ENCODE data around the gene PTPRJ. TPM values are rescaled to one million over a fixed set of nuclear protein-coding genes. Genes with fewer than 3 reads are reported as not detected.

PTPRJ gene
- total and polyA plus RNA-seq, 9 of the 15 experiments (the other 6 are each of a cell fraction or from before 2014, with no cell fraction given) = 0.56 to 10.7 (median 4.8) TPM

DNA sequence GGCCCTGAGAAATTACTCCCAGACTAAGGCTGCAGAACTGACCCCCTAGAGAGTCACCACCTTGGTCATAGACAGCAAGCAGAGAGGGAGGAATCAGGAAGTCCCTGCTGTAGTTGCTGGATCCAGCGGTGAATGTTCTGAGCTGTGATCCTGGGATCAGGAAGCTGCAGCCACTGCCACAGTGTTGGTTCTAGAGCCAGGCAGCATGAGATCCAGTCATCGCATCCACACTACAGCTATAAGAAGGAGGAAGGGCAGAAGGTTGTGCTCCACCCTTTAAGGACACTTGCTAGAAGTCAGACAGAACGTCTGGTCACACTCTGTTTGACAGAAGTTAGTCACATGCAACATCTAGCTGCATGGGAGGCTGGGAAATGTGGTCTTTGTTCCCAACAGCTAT lies 131.5 kb downstream of the PTPRJ start:
- no peak overlapping the region for H3K9ac ChIP-seq (ENCODE audit: insufficient read depth in 1 of 2, low read depth in 2 of 2, low read length in 2 of 2)
- ATAC-seq (no peak), FAIRE-seq (no peak), DNase-seq (ENCODE audit: extremely low read depth in 1 of 4, low spot score in 3 of 4) (no peak)
- H3K27ac ChIP-seq (ENCODE audit: extremely low read depth, low read depth, low read length) = no peak overlapping the region
- no TSS peak for BruUV-seq (replicated peaks)
- no peaks in the 10 kb centered on the region for H3K36me3 ChIP-seq (ENCODE audit: control insufficient read depth, insufficient read depth, low read length)
- in situ Hi-C loops (cut with MboI) (no loop called here), intact Hi-C loops (cut with micrococcal nuclease) (loop anchor here (5.0 to 10.0 kb wide), 2 partner anchors 247 to 345 kb away; partner anchors contain the start of gene FNBP4)
- no peak overlapping the region for H2AFZ ChIP-seq (ENCODE audit: low read depth, low read length)
- H3K9me3 ChIP-seq (replicated peaks; ENCODE audit: control insufficient read depth, insufficient read depth, low read depth, low read length) = peaks cover 5% of the 10 kb centered on the region
- ChIA-PET CTCF (ENCODE audit: low intra/inter-chr PET ratio) (interaction anchor here (5.8 kb wide), 1 partner anchor 177 kb away, joined by 77 read pairs; no protein-coding TSS in a partner anchor), POLR2A (interaction anchor here (0.6 to 1.0 kb wide), 3 partner anchors 151 to 511 kb away, joined by 3 to 5 read pairs (median 3); no protein-coding TSS in a partner anchor)
- H3K4me3 ChIP-seq = no peak overlapping the region
- peaks cover 4 to 5% of the 10 kb centered on the region in 2 experiments; a peak in 4 of 5 replicates for H3K4me1 ChIP-seq (replicated peaks in 1 of 2; ENCODE audit: control insufficient read depth in 2 of 2, insufficient read depth in 2 of 2, low read length in 2 of 2)
- WGBS (ENCODE audit: insufficient coverage, low coverage, missing lambda C conversion rate) = 42% methylated on average over 3 of the region's 3 CpGs
- H3K9me1 ChIP-seq (ENCODE audit: control insufficient read depth, insufficient read depth, low read length) = no peaks in the 10 kb centered on the region
- no peaks in the 10 kb centered on the region for H3K27me3 ChIP-seq (ENCODE audit: control insufficient read depth in 2 of 2, insufficient read depth in 2 of 2, low read length in 2 of 2)
- no peak overlapping the region for H3K4me2 ChIP-seq (ENCODE audit: insufficient read depth, low read length)
- no peaks in the 10 kb centered on the region for H3K79me2 ChIP-seq (ENCODE audit: control insufficient read depth, insufficient read depth, low read length)
- TF ChIP-seq, protein P1, sequence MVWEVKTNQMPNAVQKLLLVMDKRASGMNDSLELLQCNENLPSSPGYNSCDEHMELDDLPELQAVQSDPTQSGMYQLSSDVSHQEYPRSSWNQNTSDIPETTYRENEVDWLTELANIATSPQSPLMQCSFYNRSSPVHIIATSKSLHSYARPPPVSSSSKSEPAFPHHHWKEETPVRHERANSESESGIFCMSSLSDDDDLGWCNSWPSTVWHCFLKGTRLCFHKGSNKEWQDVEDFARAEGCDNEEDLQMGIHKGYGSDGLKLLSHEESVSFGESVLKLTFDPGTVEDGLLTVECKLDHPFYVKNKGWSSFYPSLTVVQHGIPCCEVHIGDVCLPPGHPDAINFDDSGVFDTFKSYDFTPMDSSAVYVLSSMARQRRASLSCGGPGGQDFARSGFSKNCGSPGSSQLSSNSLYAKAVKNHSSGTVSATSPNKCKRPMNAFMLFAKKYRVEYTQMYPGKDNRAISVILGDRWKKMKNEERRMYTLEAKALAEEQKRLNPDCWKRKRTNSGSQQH (CRISPR knock-in tag; IDR thresholded peaks at IDR 0.05) = no peak
- no peak for TF ChIP-seq ZNF586 (CRISPR knock-in tag; conservative IDR thresholded peaks at IDR 0.05)
- H4K20me1 ChIP-seq (replicated peaks; ENCODE audit: control insufficient read depth, insufficient read depth, low read length) = no peaks in the 10 kb centered on the region

DNA sequence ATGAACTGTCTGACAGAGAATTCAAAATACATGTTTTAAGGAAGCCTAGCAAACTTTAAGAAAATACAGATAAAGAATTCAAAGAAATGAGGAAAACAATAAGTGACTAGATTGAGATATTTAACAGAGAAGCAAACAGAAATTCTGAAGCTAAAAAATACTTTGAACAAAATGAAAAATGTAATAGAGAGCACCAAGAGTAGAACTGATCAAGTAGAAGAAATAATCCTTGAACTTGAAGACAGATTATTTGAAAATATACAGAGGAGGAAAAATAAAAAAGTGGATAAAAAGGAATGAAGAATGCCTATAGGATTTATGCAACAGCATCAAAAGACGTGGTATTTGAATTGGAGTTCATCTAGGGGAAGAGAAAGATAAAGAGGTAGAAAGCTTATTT lies 134.4 kb downstream of the PTPRJ start:
- Histone ChIP-seq H3K27me3 (ENCODE audit: control insufficient read depth in 2 of 2, insufficient read depth in 2 of 2, low read length in 2 of 2) (no peaks in the 10 kb centered on the region), H3K9me1 (ENCODE audit: control insufficient read depth, insufficient read depth, low read length) (no peaks in the 10 kb centered on the region), H3K4me1 (replicated peaks in 1 of 2; ENCODE audit: control insufficient read depth in 2 of 2, insufficient read depth in 2 of 2, low read length in 2 of 2) (peaks cover under 1% of the 10 kb centered on the region in 2 experiments; a peak in 4 of 5 replicates), H3K27ac (ENCODE audit: extremely low read depth, low read depth, low read length) (no peak overlapping the region), H3K4me2 (ENCODE audit: insufficient read depth, low read length) (no peak overlapping the region), H2AFZ (ENCODE audit: low read depth, low read length) (no peak overlapping the region), H3K9ac (ENCODE audit: insufficient read depth in 1 of 2, low read depth in 2 of 2, low read length in 2 of 2) (no peak overlapping the region), H3K4me3 (no peak overlapping the region), H4K20me1 (replicated peaks; ENCODE audit: control insufficient read depth, insufficient read depth, low read length) (no peaks in the 10 kb centered on the region), H3K79me2 (ENCODE audit: control insufficient read depth, insufficient read depth, low read length) (no peaks in the 10 kb centered on the region), H3K9me3 (replicated peaks; ENCODE audit: control insufficient read depth, insufficient read depth, low read depth, low read length) (peaks cover 5% of the 10 kb centered on the region), H3K36me3 (ENCODE audit: control insufficient read depth, insufficient read depth, low read length) (no peaks in the 10 kb centered on the region)
- ATAC-seq (no peak), DNase-seq (ENCODE audit: extremely low read depth in 1 of 4, low spot score in 3 of 4) (no peak), FAIRE-seq (no peak)
- ChIA-PET CTCF (ENCODE audit: low intra/inter-chr PET ratio) (interaction anchor here (1.6 kb wide), 1 partner anchor 180 kb away, joined by 5 read pairs; no protein-coding TSS in a partner anchor), POLR2A (interaction anchor here (1.1 kb wide), 1 partner anchor 10 kb away, joined by 5 read pairs; no protein-coding TSS in a partner anchor)
- 27% methylated on average over 1 of the region's 1 CpG for WGBS (ENCODE audit: insufficient coverage, low coverage, missing lambda C conversion rate)
- in situ Hi-C loops (cut with MboI) (no loop called here), intact Hi-C loops (cut with micrococcal nuclease) (loop anchor here (5.0 to 10.0 kb wide), 2 partner anchors 250 to 347 kb away; partner anchors contain the start of gene FNBP4)
- no TSS peak for BruUV-seq (replicated peaks)
- TF ChIP-seq, protein P2, sequence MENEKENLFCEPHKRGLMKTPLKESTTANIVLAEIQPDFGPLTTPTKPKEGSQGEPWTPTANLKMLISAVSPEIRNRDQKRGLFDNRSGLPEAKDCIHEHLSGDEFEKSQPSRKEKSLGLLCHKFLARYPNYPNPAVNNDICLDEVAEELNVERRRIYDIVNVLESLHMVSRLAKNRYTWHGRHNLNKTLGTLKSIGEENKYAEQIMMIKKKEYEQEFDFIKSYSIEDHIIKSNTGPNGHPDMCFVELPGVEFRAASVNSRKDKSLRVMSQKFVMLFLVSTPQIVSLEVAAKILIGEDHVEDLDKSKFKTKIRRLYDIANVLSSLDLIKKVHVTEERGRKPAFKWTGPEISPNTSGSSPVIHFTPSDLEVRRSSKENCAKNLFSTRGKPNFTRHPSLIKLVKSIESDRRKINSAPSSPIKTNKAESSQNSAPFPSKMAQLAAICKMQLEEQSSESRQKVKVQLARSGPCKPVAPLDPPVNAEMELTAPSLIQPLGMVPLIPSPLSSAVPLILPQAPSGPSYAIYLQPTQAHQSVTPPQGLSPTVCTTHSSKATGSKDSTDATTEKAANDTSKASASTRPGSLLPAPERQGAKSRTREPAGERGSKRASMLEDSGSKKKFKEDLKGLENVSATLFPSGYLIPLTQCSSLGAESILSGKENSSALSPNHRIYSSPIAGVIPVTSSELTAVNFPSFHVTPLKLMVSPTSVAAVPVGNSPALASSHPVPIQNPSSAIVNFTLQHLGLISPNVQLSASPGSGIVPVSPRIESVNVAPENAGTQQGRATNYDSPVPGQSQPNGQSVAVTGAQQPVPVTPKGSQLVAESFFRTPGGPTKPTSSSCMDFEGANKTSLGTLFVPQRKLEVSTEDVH (IDR thresholded peaks at IDR 0.05; ENCODE audit: low read depth, partially characterized antibody) = no peak
- TF ChIP-seq ZNF436 (CRISPR knock-in tag; IDR thresholded peaks at IDR 0.05) (no peak), ADNP (tag; IDR thresholded peaks at IDR 0.05) (no peak), ZNF408 (CRISPR knock-in tag; IDR thresholded peaks at IDR 0.05; ENCODE audit: low read depth) (no peak), NR4A1 (CRISPR knock-in tag; IDR thresholded peaks at IDR 0.05) (no peak), NR4A1 (tag; IDR thresholded peaks at IDR 0.05) (no peak), ATF7 (IDR thresholded peaks at IDR 0.05) (no peak)
- TF ChIP-seq, protein P3, sequence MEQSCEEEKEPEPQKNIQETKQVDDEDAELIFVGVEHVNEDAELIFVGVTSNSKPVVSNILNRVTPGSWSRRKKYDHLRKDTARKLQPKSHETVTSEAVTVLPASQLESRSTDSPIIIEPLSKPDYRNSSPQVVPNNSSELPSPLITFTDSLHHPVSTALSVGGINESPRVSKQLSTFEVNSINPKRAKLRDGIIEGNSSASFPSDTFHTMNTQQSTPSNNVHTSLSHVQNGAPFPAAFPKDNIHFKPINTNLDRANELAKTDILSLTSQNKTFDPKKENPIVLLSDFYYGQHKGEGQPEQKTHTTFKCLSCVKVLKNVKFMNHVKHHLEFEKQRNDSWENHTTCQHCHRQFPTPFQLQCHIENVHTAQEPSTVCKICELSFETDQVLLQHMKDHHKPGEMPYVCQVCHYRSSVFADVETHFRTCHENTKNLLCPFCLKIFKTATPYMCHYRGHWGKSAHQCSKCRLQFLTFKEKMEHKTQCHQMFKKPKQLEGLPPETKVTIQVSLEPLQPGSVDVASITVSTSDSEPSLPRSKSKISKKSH (CRISPR knock-in tag; IDR thresholded peaks at IDR 0.05) = 0 out of 2 replicates have a peak, but pooled peaks have one; percentile 59

Measured in K562 (cell line).